ENCODE data around the gene HVCN1.
A peak's percentile ranks its signal among the peaks of the same experiment; 100 is the strongest.

Gene HVCN1

GRCh38 chr12:110680032-110680431 lies 8.9 kb downstream of the HVCN1 start:
- H3K79me1 ChIP-seq (ENCODE audit: low read length) = no peaks in the 10 kb centered on the region
- no peak overlapping the region for H2BK15ac ChIP-seq (replicated peaks; ENCODE audit: low read depth)
- no peaks in the 10 kb centered on the region for H3K36me3 ChIP-seq (ENCODE audit: control insufficient read depth, insufficient read depth, low read length)
- no peaks in the 10 kb centered on the region for H3K79me2 ChIP-seq (ENCODE audit: control insufficient read depth, insufficient read depth, low read length)
- H4K5ac ChIP-seq (ENCODE audit: low read length) = no peak overlapping the region
- no peak overlapping the region for H2BK5ac ChIP-seq (ENCODE audit: low read length)
- DNase-seq = no peak
- H3K27ac ChIP-seq (ENCODE audit: low read depth, low read length) = no peak overlapping the region
- no peak overlapping the region for H3K18ac ChIP-seq (ENCODE audit: low read length)
- H4K8ac ChIP-seq (ENCODE audit: low read depth, low read length) = no peak overlapping the region
- peaks cover 2% of the 10 kb centered on the region for H3K4me1 ChIP-seq (ENCODE audit: control insufficient read depth, low read depth, low read length)
- no peak overlapping the region for H3K56ac ChIP-seq (ENCODE audit: low read length)
- H3K4ac ChIP-seq (ENCODE audit: low read depth, low read length) = no peak overlapping the region
- no peak overlapping the region for H2BK120ac ChIP-seq (ENCODE audit: low read depth, low read length)
- H3K9ac ChIP-seq (ENCODE audit: low read length) = no peak overlapping the region
- H3K4me2 ChIP-seq (ENCODE audit: low read length) = no peak overlapping the region
- H2AK5ac ChIP-seq (ENCODE audit: low read length) = no peak overlapping the region
- H3K4me3 ChIP-seq (ENCODE audit: low read length) = no peak overlapping the region
- no CpG with 5 or more reads among the region's 1 CpG for WGBS (ENCODE audit: extremely low coverage, insufficient coverage, low lambda C conversion rate)
- no peaks in the 10 kb centered on the region for H3K27me3 ChIP-seq (ENCODE audit: insufficient read depth, low read length, poor library complexity)
- H3K23ac ChIP-seq (ENCODE audit: low read length) = no peak overlapping the region

GRCh38 chr12:110679201-110679600 lies 9.7 kb downstream of the HVCN1 start:
- Histone ChIP-seq H3K23ac (ENCODE audit: low read length) (no peak overlapping the region), H3K4ac (ENCODE audit: low read depth, low read length) (no peak overlapping the region)
- WGBS (ENCODE audit: extremely low coverage, insufficient coverage, low lambda C conversion rate) = no CpG with 5 or more reads among the region's 12 CpGs

GRCh38 chr12:110677982-110678381 lies 10.9 kb downstream of the HVCN1 start:
- no CpG with 5 or more reads among the region's 4 CpGs for WGBS (ENCODE audit: extremely low coverage, insufficient coverage, low lambda C conversion rate)
- DNase-seq = no peak
- Histone ChIP-seq H3K27ac (ENCODE audit: low read depth, low read length) (peak overlapping the region; percentile 12), H3K79me1 (ENCODE audit: low read length) (no peaks in the 10 kb centered on the region), H3K9ac (ENCODE audit: low read length) (no peak overlapping the region), H3K27me3 (ENCODE audit: insufficient read depth, low read length, poor library complexity) (no peaks in the 10 kb centered on the region), H3K4me2 (ENCODE audit: low read length) (no peak overlapping the region), H4K5ac (ENCODE audit: low read length) (no peak overlapping the region), H2BK5ac (ENCODE audit: low read length) (no peak overlapping the region), H2BK120ac (ENCODE audit: low read depth, low read length) (no peak overlapping the region), H2BK15ac (replicated peaks; ENCODE audit: low read depth) (no peak overlapping the region), H3K23ac (ENCODE audit: low read length) (no peak overlapping the region), H2AK5ac (ENCODE audit: low read length) (no peak overlapping the region), H3K4ac (ENCODE audit: low read depth, low read length) (no peak overlapping the region), H3K56ac (ENCODE audit: low read length) (no peak overlapping the region), H3K4me1 (ENCODE audit: control insufficient read depth, low read depth, low read length) (peaks cover 2% of the 10 kb centered on the region), H3K36me3 (ENCODE audit: control insufficient read depth, insufficient read depth, low read length) (no peaks in the 10 kb centered on the region), H4K8ac (ENCODE audit: low read depth, low read length) (no peak overlapping the region), H3K18ac (ENCODE audit: low read length) (no peak overlapping the region), H3K4me3 (ENCODE audit: low read length) (no peak overlapping the region), H3K79me2 (ENCODE audit: control insufficient read depth, insufficient read depth, low read length) (no peaks in the 10 kb centered on the region)

More at GRCh38 chr12:110679201-110679600, 9.7 kb downstream of the HVCN1 start:
- H2BK120ac ChIP-seq (ENCODE audit: low read depth, low read length) = no peak overlapping the region
- no peaks in the 10 kb centered on the region for H3K79me1 ChIP-seq (ENCODE audit: low read length)
- H3K36me3 ChIP-seq (ENCODE audit: control insufficient read depth, insufficient read depth, low read length) = no peaks in the 10 kb centered on the region
- H3K27me3 ChIP-seq (ENCODE audit: insufficient read depth, low read length, poor library complexity) = no peaks in the 10 kb centered on the region
- no peak overlapping the region for H3K18ac ChIP-seq (ENCODE audit: low read length)
- H3K56ac ChIP-seq (ENCODE audit: low read length) = no peak overlapping the region
- H4K8ac ChIP-seq (ENCODE audit: low read depth, low read length) = no peak overlapping the region
- H3K9ac ChIP-seq (ENCODE audit: low read length) = no peak overlapping the region
- H2BK5ac ChIP-seq (ENCODE audit: low read length) = no peak overlapping the region
- no peak overlapping the region for H2BK15ac ChIP-seq (replicated peaks; ENCODE audit: low read depth)
- no peak overlapping the region for H2AK5ac ChIP-seq (ENCODE audit: low read length)
- no peak overlapping the region for H3K27ac ChIP-seq (ENCODE audit: low read depth, low read length)
- H4K5ac ChIP-seq (ENCODE audit: low read length) = no peak overlapping the region
- H3K79me2 ChIP-seq (ENCODE audit: control insufficient read depth, insufficient read depth, low read length) = no peaks in the 10 kb centered on the region
- no peak overlapping the region for H3K4me2 ChIP-seq (ENCODE audit: low read length)
- DNase-seq = no peak
- no peak overlapping the region for H3K4me3 ChIP-seq (ENCODE audit: low read length)
- peaks cover 2% of the 10 kb centered on the region for H3K4me1 ChIP-seq (ENCODE audit: control insufficient read depth, low read depth, low read length)

GRCh38 chr12:110677206-110677911 lies 11.6 kb downstream of the HVCN1 start:
- H3K4ac ChIP-seq (ENCODE audit: low read depth, low read length) = no peak overlapping the region
- no peak overlapping the region for H2BK15ac ChIP-seq (replicated peaks; ENCODE audit: low read depth)
- H2AK5ac ChIP-seq (ENCODE audit: low read length) = no peak overlapping the region
- no peaks in the 10 kb centered on the region for H3K36me3 ChIP-seq (ENCODE audit: control insufficient read depth, insufficient read depth, low read length)
- no peaks in the 10 kb centered on the region for H3K79me2 ChIP-seq (ENCODE audit: control insufficient read depth, insufficient read depth, low read length)
- peak overlapping the region; percentile 12 for H3K27ac ChIP-seq (ENCODE audit: low read depth, low read length)
- H4K8ac ChIP-seq (ENCODE audit: low read depth, low read length) = no peak overlapping the region
- H3K56ac ChIP-seq (ENCODE audit: low read length) = peak overlapping the region; percentile 17
- H2BK5ac ChIP-seq (ENCODE audit: low read length) = no peak overlapping the region
- H3K23ac ChIP-seq (ENCODE audit: low read length) = no peak overlapping the region
- H3K18ac ChIP-seq (ENCODE audit: low read length) = no peak overlapping the region
- no CpG with 5 or more reads among the region's 5 CpGs for WGBS (ENCODE audit: extremely low coverage, insufficient coverage, low lambda C conversion rate)
- H3K79me1 ChIP-seq (ENCODE audit: low read length) = no peaks in the 10 kb centered on the region
- H3K4me3 ChIP-seq (ENCODE audit: low read length) = no peak overlapping the region
- no peaks in the 10 kb centered on the region for H3K27me3 ChIP-seq (ENCODE audit: insufficient read depth, low read length, poor library complexity)
- no peak overlapping the region for H3K4me2 ChIP-seq (ENCODE audit: low read length)
- H3K4me1 ChIP-seq (ENCODE audit: control insufficient read depth, low read depth, low read length) = peaks cover 2% of the 10 kb centered on the region
- H4K5ac ChIP-seq (ENCODE audit: low read length) = no peak overlapping the region
- H2BK120ac ChIP-seq (ENCODE audit: low read depth, low read length) = no peak overlapping the region
- peak; percentile 86 for DNase-seq
- no peak overlapping the region for H3K9ac ChIP-seq (ENCODE audit: low read length)

- Histone ChIP-seq H3K4me2 (ENCODE audit: low read length) (no peak overlapping the region), H4K5ac (ENCODE audit: low read length) (no peak overlapping the region), H2BK120ac (ENCODE audit: low read depth, low read length) (no peak overlapping the region), H2AK5ac (ENCODE audit: low read length) (no peak overlapping the region), H3K27me3 (ENCODE audit: insufficient read depth, low read length, poor library complexity) (no peaks in the 10 kb centered on the region), H3K23ac (ENCODE audit: low read length) (no peak overlapping the region), H3K27ac (ENCODE audit: low read depth, low read length) (no peak overlapping the region), H3K4me3 (ENCODE audit: low read length) (no peak overlapping the region), H3K56ac (ENCODE audit: low read length) (no peak overlapping the region), H3K36me3 (ENCODE audit: control insufficient read depth, insufficient read depth, low read length) (no peaks in the 10 kb centered on the region), H3K18ac (ENCODE audit: low read length) (no peak overlapping the region), H2BK15ac (replicated peaks; ENCODE audit: low read depth) (no peak overlapping the region), H3K79me1 (ENCODE audit: low read length) (no peaks in the 10 kb centered on the region), H2BK5ac (ENCODE audit: low read length) (no peak overlapping the region), H3K4me1 (ENCODE audit: control insufficient read depth, low read depth, low read length) (peaks cover 2% of the 10 kb centered on the region), H3K79me2 (ENCODE audit: control insufficient read depth, insufficient read depth, low read length) (no peaks in the 10 kb centered on the region), H3K9ac (ENCODE audit: low read length) (no peak overlapping the region), H3K4ac (ENCODE audit: low read depth, low read length) (no peak overlapping the region), H4K8ac (ENCODE audit: low read depth, low read length) (no peak overlapping the region)
- no peak for DNase-seq
- no CpG with 5 or more reads among the region's 4 CpGs for WGBS (ENCODE audit: extremely low coverage, insufficient coverage, low lambda C conversion rate)
Observed at GRCh38 chr12:110676171-110676570, 12.7 kb downstream of the HVCN1 start.

- no peak for DNase-seq
- Histone ChIP-seq H2BK120ac (ENCODE audit: low read depth, low read length) (no peak overlapping the region), H3K79me2 (ENCODE audit: control insufficient read depth, insufficient read depth, low read length) (no peaks in the 10 kb centered on the region), H3K9ac (ENCODE audit: low read length) (no peak overlapping the region), H3K56ac (ENCODE audit: low read length) (no peak overlapping the region), H3K23ac (ENCODE audit: low read length) (no peak overlapping the region), H4K8ac (ENCODE audit: low read depth, low read length) (no peak overlapping the region), H4K5ac (ENCODE audit: low read length) (no peak overlapping the region), H3K4me1 (ENCODE audit: control insufficient read depth, low read depth, low read length) (no peaks in the 10 kb centered on the region), H2BK5ac (ENCODE audit: low read length) (no peak overlapping the region), H3K27ac (ENCODE audit: low read depth, low read length) (no peak overlapping the region), H3K4me2 (ENCODE audit: low read length) (no peak overlapping the region), H3K36me3 (ENCODE audit: control insufficient read depth, insufficient read depth, low read length) (no peaks in the 10 kb centered on the region), H3K4me3 (ENCODE audit: low read length) (no peak overlapping the region), H3K18ac (ENCODE audit: low read length) (no peak overlapping the region), H3K79me1 (ENCODE audit: low read length) (no peaks in the 10 kb centered on the region), H2BK15ac (replicated peaks; ENCODE audit: low read depth) (no peak overlapping the region), H3K4ac (ENCODE audit: low read depth, low read length) (no peak overlapping the region), H2AK5ac (ENCODE audit: low read length) (no peak overlapping the region), H3K27me3 (ENCODE audit: insufficient read depth, low read length, poor library complexity) (no peaks in the 10 kb centered on the region)
- WGBS (ENCODE audit: extremely low coverage, insufficient coverage, low lambda C conversion rate) = no CpG with 5 or more reads among the region's 4 CpGs
Observed at GRCh38 chr12:110670161-110670701, 18.7 kb downstream of the HVCN1 start.

Measured in mesendoderm (in vitro differentiated cells).